Inflammatory macrophage treated with lipopolysaccharide for 1 hour (primary cell): ENCODE measurements around the gene EPHB4.
"Not testable (repeated sequence)": the region's sequence is repeated elsewhere in the genome, so short reads cannot be mapped to it uniquely, and the experiment has no call there.

Experiments used
- DNase-seq, 2 donors: peaks; one replicate each; pipeline ENCODE4 v3.0.0-alpha.2; 2020 to 2022

EPHB4 gene

GRCh38 chr7:100827330-100828226 is at the start of gene EPHB4:
TSS of gene EPHB4 (minus strand) at chr7:100827523. CDS start at chr7:100827030, 493 bp downstream.
- no peak for DNase-seq

GRCh38 chr7:100875356-100875751 is 48.0 kb upstream of the EPHB4 start:
- DNase-seq, result no peak

- peak; percentile 98 to 100 for DNase-seq
Observed at GRCh38 chr7:100874577-100875355, 47.4 kb upstream of the EPHB4 start, which contains the start of gene SRRT. TSS of gene SRRT (plus strand) at chr7:100875103. CDS start at chr7:100875591, 488 bp downstream.

DNA sequence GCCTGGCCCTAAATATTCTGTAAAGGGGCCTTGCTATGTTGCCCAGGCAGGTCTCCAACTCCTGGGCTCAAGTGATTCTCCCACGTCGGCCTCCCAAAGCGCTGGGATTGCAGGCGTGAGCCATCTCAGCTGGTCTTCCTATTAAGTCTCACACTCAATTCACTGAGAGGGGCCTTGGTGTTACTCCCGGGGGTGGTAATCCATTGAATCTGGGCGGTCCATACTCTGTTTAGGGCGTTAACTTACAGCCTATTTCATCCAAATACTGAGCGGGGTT is 46.9 kb upstream of the EPHB4 start:
- no peak for DNase-seq

- no peak for DNase-seq
Observed at GRCh38 chr7:100873599-100874299, 46.4 kb upstream of the EPHB4 start.

DNA sequence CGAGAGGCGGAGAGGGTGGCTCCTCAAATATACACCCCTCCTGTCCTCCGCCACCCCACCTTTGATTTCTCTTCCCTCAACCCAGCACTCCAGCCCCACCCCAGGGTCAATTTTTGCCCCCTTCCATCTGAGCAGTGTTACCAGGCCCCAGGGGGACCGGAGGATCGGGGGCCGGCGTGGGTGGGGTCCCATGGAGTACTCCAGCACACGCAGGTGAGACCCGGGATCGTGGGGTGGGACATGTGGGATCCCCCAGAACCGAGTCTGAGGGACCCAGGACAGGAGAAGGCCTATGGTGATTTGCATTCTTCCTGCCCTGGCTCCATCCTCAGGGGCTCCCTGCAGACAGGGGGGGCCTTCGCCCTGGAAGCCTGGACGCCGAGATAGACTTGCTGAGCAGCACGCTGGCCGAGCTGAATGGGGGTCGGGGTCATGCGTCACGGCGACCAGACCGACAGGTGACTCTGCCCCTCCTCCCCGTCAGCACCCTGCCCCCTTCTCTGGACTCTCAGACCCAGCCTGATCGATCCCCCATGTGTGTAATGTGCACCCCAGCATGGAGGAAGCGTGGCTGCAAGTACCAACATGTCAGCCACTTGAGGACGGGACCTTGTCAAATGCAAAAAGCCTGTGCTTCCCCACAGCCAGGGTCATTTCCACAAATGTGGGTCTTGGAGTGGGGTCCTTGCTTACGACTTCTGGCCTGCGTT is 40.6 kb upstream of the EPHB4 start:
- DNase-seq, result no peak

- DNase-seq, result peak; percentile 72 to 86
Observed at GRCh38 chr7:100867040-100867775, 39.9 kb upstream of the EPHB4 start, which contains the start of gene TRIP6. TSS of gene TRIP6 (plus strand) at chr7:100867387. CDS start at chr7:100867498, 111 bp downstream.

DNA sequence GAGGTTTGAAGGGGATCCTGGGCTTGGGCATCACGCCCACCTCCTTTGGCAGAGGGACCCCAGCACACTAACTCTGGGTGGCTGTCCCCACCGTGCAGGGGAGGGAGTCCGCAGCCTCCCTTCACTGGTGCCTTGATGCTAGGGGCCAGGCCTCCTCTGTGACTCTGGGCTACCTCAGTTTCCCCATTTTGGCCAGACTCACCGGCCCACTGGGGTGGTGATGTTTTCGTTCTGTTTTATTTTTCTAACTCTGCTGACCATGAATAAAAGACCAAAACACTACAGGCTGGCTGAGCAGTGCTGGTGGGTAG is 39.4 kb upstream of the EPHB4 start:
- no peak for DNase-seq

DNA sequence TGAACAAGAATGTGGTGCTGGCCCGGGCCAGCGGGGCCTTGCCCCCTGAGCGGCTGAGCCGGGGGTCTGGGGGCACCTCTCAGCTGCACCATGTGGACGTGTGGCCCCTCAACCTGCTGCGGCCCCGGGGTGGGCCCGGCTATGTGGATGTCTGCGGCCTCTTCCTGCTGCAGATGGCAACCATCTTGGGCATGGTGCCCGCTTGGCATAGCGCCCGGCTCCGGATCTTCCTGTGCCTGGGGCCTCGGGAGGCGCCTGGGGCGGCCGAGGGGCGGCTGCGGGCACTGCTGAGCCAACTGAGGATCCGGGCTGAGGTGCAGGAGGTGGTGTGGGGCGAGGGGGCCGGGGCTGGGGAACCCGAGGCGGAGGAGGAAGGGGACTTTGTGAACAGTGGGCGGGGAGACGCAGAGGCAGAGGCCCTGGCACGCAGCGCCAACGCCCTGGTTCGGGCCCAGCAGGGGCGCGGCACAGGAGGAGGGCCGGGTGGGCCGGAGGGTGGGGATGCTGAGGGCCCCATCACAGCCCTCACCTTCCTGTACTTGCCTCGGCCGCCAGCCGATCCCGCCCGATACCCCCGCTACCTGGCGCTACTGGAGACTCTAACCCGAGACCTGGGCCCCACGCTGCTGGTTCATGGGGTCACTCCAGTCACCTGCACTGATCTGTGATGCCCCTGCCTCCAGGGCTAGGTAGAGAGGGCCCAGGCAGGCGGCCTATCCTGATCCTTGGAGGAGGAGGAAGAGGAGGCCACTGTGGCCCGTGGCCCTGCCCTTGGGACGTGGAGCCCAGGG is 38.8 kb upstream of the EPHB4 start:
- DNase-seq, result no peak

DNA sequence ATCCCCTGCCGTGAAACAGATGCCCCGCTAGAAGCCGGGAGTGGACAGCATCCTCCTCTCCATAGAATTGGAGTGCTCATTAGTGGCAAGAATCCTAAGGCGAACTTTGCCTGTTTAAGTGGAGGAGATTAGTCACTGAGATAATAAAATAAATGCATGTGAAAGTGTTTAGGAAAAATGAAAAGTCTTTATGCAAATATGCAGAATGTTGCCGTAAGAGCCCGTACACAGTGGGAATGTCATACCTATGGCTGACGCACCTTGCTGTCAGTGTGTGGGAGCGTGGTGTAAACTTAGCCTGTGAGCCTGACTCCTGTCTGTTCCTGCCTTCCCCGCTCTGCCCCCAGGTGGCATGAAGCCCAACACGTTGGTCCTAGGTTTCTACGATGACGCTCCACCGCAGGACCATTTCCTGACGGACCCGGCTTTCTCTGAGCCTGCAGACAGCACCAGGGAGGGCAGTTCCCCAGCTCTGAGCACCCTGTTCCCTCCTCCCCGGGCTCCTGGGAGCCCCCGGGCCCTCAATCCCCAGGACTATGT is 38.1 kb upstream of the EPHB4 start:
- no peak for DNase-seq

GRCh38 chr7:100864263-100864845 is 37.0 kb upstream of the EPHB4 start:
- no peak for DNase-seq

GRCh38 chr7:100863406-100863950 is 36.2 kb upstream of the EPHB4 start:
- DNase-seq, result no peak

DNA sequence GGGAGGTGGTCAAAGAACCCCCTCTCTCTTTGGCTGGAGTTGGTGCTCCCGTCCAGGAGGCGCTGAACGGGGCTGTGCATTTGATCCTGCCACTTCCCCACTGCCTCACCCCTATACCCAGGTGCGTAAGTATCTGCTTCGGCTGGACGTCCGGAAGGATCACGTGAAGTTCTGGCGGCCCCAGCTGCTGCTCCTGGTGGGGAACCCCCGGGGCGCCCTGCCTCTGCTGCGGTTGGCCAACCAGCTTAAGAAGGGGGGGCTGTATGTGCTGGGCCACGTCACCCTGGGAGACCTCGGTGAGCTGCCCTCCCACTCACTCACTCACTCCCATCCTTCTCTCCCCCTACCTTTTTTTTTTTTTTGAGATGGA is 34.3 kb upstream of the EPHB4 start:
- no peak for DNase-seq

DNA sequence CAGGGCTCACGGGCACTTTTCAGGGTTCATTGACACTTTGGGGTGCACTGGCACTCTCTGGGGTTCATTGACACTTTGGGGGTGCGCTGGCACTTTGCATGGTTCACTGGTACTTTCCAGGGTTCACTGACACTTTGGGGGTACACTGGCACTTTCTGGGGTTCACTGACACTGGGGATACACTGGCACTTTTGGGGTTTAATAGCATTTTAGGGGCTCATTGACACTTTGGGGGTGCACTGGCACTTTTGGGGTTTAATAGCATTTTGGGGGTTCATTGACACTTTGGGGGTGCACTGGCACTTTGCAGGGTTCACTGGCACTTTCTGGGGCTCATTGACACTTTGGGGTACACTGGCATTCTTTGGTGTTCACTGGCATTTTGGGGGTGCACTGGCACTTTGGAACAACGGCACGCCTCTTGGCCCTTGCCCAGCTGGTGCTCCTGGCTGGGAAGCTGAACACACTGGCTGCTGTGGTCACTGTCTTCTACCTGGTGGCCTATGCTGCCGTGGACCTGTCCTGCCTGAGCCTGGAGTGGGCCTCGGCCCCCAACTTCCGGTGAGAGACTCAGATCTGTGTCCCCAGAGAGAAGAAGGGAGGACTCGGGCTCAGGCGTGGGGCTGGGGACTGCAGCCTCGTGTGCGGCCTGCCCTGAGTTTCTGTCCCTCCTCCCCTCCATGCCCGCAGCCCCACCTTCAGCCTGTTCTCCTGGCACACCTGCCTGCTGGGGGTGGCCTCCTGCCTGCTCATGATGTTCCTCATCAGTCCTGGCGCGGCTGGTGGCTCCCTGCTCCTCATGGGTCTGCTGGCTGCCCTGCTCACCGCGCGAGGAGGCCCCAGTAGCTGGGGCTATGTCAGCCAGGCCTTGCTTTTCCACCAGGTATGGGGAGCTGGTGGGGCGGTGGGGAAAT is 33.6 kb upstream of the EPHB4 start:
- DNase-seq, result no peak

DNA sequence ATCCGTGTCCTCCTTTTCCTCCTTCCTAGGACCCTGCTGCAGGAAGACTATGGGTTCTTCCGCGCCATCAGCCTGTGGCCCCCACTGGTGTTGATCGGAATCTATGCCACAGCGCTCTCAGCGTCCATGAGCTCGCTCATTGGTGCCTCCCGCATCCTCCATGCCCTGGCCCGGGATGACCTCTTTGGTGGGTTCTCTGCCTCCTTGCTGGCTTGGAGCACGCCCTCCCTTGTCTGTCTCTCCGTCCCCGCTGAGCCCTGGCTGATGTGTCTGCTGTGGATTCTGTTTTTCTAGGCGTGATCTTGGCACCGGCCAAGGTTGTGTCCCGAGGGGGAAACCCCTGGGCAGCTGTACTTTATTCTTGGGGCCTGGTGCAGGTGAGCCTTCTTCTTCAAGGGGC is 32.5 kb upstream of the EPHB4 start:
- no peak for DNase-seq

DNA sequence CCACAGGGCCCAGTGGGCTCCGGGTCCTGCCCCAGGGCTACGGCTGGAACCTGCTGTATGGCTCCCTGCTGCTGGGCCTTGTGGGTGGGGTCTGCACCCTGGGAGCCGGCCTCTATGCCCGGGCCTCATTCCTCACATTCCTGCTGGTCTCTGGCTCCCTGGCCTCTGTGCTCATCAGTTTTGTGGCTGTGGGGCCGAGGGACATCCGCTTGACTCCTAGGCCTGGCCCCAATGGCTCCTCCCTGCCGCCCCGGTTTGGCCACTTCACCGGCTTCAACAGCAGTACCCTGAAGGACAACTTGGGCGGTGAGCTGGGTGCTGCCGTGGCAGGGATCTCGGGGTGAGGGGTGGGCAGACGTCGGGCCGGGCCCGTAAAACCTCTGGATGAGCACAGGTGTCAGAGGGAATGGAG is 29.6 kb upstream of the EPHB4 start:
- no peak for DNase-seq

DNA sequence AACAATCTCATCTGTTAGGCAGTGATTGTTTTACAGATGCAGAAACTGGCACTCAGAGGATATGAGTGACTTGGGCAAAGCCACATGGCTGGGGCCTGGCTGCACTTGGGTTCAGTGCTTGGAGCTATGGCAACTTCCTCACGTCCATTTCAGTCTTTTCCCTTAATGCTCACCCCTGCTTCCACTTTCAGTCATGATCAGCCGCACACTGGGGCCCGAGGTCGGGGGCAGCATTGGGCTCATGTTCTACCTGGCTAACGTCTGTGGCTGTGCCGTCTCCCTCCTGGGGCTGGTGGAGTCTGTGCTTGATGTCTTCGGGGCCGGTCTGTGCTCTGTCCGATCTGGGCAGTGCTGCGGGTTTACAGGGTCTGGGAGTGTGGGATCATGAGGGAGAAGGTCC is 28.2 kb upstream of the EPHB4 start:
- DNase-seq, result no peak

DNA sequence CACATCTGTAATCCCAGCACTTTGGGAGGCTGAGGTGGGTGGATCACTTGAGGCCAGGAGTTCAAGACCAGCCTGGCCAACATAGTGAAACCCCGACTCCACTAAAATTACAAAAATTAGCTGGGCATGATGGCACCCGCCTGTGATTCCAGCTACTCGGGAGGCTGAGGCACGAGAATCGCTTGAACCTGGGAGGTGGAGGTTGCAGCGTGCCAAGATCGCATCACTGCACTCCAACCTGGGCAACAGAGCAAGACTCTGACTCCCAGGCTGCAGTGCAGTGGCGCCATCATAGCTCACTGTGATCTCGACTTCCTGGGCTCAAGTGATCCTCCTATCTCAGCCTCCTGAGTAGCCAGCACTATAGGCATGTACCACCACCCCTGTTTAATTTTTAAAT is 27.6 kb upstream of the EPHB4 start:
- DNase-seq, result not testable (repeated sequence)
